C4-2B (cell line): Measurements from ENCODE around the gene IFNG-AS1.

Experiments
- H3K27ac ChIP-seq: fragments of 450-650 bp; 2 replicates; pipeline ENCODE4 v1.5.1; 2017
- CTCF ChIP-seq: fragments of 450-650 bp; conservative IDR thresholded peaks from 2 replicates; pipeline ENCODE4 v1.5.1; 2017; ENCODE audit warnings: mild to moderate bottlenecking
- ZFX ChIP-seq: fragments of 450-650 bp; IDR thresholded peaks from 2 replicates; pipeline ENCODE4 v1.6.1; 2017

IFNG-AS1 gene

GRCh38 chr12:68037616-68038255, 48.5 kb downstream of the IFNG-AS1 start:
- TF ChIP-seq ZFX (no peak), CTCF (no peak)
- H3K27ac ChIP-seq: no peak overlapping the region

- no peak for TF ChIP-seq ZFX
- TF ChIP-seq CTCF: no peak
These were observed 49.4 kb downstream of the IFNG-AS1 start for GRCh38 chr12:68038650-68039049.

GRCh38 chr12:68040450-68041075, 51.3 kb downstream of the IFNG-AS1 start:
- H3K27ac ChIP-seq: no peak overlapping the region
- TF ChIP-seq CTCF: peak; percentile 95
- no peak for TF ChIP-seq ZFX

More at GRCh38 chr12:68038650-68039049, 49.4 kb downstream of the IFNG-AS1 start:
- H3K27ac ChIP-seq: no peak overlapping the region

- no peak for TF ChIP-seq ZFX
- no peak for TF ChIP-seq CTCF
- H3K27ac ChIP-seq: no peak overlapping the region
These were observed 53.0 kb downstream of the IFNG-AS1 start for GRCh38 chr12:68042212-68042699.

GRCh38 chr12:68043435-68043834, 54.2 kb downstream of the IFNG-AS1 start:
- no peak for TF ChIP-seq CTCF
- no peak for TF ChIP-seq ZFX
- no peak overlapping the region for H3K27ac ChIP-seq

GRCh38 chr12:68048648-68049297, 59.5 kb downstream of the IFNG-AS1 start:
- H3K27ac ChIP-seq: no peak overlapping the region

More at GRCh38 chr12:68048648-68049297, 59.5 kb downstream of the IFNG-AS1 start:
- no peak for TF ChIP-seq ZFX
- TF ChIP-seq CTCF: no peak
